Stimulated activated CD4-positive, alpha-beta T cell treated with anti-CD3 and anti-CD28 coated beads, Interleukin-4, amount 100 ng/mL, for 24 hours (primary cell): ENCODE results near the gene SDK1.

ENCODE experiments used
- DNase-seq: peaks from one replicate; pipeline ENCODE4 v3.0.0-alpha.2; 2020

Gene SDK1

DNA sequence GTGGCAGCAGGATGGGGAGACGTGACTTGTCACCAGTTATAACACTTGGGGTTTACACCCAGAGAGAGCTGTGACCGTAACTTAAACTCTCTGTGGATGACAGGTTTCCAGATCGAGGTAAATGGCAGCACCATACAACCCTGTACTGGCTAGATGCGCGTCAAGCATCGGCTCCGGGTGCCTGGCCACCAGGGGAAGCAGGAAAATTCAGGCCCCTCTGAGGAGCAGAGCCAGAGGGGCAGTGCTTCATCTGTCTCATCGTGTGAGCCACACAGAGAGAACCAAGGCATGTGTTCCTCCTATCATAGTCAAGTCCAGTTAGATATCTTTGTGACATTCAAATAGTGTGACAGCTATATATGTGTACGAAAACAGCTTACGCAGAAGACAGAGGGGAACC is 728.9 kb downstream of the SDK1 start:
- DNase-seq = no peak

DNA sequence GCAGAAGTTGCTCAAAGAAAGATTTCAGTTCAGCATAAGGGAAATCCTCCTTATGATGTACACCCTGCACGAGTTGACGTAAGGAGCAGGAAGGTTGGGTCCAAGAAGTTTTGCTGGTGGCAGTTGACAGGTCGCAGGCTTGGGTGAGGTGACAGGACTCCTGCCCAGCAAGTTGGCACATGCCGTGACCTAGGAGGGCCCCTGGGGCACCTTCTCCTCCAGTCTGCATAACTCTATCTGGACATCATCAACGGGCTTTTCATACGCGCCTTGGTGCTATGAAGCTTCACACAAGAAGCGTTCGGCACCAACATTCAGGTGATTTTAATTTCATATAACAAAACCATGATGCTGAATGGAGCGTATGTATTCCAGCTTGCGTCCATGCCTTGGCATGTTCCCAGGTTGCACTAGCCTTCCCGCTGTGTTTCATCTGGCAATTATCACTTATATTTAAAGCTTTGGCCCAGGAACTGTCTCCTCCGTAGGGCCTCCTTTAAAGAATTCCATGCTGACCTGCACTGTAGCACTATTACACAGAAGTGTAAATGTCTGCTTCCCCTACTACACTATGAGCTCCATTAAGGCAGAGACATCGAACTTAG is 729.4 kb downstream of the SDK1 start:
- DNase-seq = no peak

GRCh38 chr7:4033996-4034395 is 732.9 kb downstream of the SDK1 start:
- no peak for DNase-seq

- DNase-seq = no peak
Observed at GRCh38 chr7:4037308-4037707, 736.3 kb downstream of the SDK1 start.

DNA sequence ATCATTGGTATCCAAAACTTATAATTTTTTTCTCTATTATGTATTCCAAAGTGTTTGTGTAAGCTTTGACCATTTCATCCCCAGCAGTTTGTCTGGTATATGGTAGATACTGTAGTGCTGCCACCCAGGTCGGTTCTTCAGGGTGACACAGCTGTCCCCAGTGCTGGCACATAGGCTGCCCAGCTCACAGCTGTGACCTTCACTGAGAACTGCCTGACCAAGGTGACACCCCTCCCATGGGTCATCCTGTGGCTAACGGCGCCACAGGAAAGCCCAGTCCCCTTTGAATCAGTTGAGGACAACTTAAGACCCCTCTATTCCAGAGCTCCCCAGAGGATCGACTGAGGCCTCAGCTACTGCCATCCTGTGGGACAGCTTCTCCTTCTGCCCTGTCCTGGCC is 736.8 kb downstream of the SDK1 start:
- DNase-seq = no peak

- no peak for DNase-seq
Observed at GRCh38 chr7:4040109-4040928, 739.3 kb downstream of the SDK1 start.

- no peak for DNase-seq
Observed at GRCh38 chr7:4042402-4043045, 741.5 kb downstream of the SDK1 start.

GRCh38 chr7:4043988-4044387 is 742.9 kb downstream of the SDK1 start:
- no peak for DNase-seq

GRCh38 chr7:4045450-4045849 is 744.4 kb downstream of the SDK1 start:
- DNase-seq = no peak

- no peak for DNase-seq
Observed at GRCh38 chr7:4045975-4046374, 744.9 kb downstream of the SDK1 start.

GRCh38 chr7:4048336-4048735 is 747.3 kb downstream of the SDK1 start:
- DNase-seq = no peak

GRCh38 chr7:4049202-4049601 is 748.1 kb downstream of the SDK1 start:
- DNase-seq = no peak

- DNase-seq = no peak
Observed at GRCh38 chr7:4050126-4050660, 749.1 kb downstream of the SDK1 start.

DNA sequence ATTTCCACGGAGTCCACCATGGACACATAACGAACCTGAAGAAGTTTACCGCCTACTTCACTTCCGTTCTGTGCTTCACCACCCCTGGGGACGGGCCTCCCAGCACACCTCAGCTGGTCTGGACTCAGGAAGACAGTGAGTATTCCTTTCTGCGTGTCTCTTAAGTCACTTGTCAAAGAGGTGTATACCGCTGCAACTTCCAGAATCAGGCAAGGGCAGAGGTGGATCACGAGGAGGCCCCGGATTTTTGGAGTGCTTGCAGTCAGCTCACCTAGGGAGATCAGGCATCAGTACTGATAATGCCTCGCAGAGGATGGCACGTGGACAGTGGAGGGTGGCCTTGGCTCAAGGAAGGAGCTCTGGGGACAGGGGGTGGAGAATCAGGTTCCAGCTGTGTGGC is 750.6 kb downstream of the SDK1 start:
- no peak for DNase-seq

DNA sequence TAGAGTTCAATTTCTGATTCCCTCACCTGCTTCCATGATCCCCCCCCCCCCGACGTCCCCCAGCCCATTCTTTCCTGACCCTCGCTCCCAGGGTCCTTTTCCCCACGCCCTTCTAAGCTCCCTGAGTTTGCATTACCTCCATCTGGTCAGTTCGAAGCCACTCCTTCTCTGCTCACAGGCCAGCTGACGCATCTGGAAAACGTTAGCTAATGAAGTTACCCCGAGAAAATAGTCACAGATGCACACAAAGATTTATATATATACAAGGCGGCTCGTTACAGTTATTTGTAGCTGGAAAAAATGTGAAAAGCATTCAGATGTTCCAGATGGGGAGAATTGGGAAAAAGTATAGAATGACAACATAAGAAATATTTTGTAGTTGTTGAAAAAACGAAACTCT is 751.1 kb downstream of the SDK1 start:
- DNase-seq = no peak

DNA sequence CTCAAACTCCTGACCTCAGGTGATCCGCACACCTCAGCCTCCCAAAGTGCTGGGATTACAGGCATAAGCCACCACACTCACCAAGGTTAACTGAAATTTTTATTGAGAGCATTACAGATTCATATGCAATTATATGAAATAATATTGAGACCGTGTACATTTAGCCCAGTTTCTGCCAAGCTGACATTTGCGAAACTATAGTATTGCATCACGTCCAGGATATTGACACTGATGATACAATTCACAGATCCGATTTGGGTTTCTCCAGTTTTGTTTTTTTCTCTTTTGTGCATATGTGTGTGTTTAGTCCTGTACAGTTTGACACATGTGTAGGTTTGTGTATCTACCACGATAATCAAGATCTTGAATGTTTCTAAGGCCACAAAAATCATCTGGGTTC is 753.1 kb downstream of the SDK1 start:
- no peak for DNase-seq

- DNase-seq = no peak
Observed at GRCh38 chr7:4056552-4057288, 755.7 kb downstream of the SDK1 start.

DNA sequence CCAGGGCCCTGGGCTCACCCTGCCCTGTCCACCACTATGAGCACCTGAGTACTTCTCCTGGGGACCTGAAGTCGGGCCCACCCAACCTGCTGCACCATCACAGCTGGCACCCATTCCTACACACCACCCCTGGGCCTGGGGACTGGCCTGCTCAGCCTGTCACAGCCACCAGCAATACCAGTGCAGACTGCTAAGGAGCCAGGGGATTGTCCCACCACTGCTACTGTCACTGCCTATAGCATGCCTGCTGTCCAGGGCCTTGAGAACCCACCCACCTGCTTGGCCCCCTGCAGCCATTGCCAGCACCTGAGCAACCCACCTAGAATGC is 756.2 kb downstream of the SDK1 start:
- no peak for DNase-seq

DNA sequence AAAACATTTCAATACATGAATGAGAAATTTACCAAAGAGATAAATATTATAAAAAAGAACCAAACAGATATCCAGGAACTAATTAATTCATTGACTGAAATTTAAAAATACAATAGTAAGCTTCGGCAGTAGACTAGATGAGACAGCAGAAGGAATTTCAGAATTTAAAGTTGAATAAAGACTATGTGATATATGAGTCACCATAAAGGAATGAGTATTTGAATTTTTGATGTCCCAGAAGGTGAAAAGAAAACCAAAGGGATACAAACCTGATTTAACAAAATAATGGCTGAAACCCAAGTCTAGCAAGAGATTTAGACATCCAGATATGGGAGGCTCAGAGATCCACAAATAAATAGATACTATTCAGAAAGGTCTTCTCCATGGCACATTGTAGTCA is 757.1 kb downstream of the SDK1 start:
- DNase-seq = no peak

DNA sequence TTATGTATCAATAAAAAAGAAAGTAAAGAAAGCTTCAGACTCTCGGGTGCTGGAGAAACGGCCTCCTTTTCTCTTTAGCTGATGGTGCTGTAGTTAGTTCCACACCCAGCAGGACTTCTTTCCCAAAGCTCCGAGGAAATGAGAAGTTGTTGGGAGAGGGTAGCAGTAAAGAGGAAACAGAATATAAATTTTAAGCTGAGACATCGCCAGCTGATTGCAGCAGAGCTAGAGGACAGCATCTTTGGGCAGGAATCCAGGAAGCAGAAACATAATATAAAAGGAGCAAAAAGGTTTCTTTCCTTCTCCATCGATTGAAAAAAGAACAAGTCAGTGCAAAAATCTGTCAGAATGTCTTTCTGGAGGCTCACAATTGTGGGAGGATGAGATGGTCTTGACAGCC is 764.1 kb downstream of the SDK1 start:
- no peak for DNase-seq

DNA sequence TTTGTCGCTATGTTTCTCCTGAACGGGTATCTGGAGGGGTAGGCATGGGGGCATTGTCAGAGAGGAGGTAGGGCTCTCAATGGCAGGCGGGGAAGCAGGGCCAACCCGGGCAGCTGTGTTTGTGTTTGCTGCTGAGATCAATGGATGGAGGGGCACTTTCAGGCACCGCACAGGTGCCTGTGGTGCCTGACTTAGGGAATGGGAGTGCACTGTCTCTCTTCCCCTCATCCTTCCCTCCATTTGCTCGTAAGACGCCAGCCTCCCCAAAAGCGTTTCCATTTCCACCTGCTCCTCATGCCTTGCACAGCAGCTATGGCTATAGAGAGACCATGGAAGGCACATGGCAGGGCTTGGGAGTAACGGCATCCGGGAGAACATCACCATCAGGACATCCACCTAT is 765.2 kb downstream of the SDK1 start:
- no peak for DNase-seq

DNA sequence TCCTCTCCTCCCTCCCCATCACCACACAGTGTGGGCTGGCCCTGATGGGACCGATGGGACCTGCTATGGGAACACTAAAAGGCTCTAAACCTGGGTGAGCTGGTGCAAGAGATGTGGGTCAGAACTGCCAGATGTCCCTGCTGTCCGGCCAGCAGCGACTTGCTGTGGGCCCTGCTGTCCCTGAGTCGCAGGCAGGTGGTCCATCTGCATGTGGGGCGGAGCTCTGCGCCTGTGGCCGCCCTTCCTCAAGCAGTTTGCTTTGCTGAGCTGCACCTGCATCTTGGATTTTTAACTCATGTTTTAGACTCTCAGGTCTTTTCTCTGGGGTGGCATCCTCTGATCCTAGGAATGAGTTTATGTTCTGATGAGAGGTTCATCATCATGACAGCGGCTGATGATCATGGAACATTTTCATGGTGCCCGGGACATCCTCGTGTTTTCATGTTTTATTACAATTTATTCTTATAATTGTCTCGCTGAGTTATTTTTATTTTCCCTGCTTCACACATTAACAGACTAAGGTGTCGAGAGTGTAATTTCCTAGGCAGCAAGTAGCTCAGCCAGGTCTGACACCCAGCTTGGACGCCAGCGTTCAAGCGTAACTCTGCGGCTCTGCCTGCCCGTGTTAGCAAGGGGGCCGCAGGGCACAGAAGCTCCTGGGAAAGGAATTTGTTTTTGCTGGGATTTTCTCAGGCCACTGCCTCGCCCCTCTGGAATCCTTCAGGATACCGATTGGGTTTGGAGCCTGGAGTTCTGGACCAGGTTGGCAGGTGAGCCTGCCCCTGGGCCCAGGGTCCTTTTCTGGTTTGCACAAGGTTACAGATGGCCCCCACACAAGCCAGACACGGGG is 765.8 kb downstream of the SDK1 start:
- no peak for DNase-seq

GRCh38 chr7:4067476-4067760 is 766.4 kb downstream of the SDK1 start:
- DNase-seq = no peak
